ENCODE results near the gene LAMC2. TPM values are rescaled to one million over a fixed set of nuclear protein-coding genes. Genes with fewer than 3 reads are reported as not detected.

Gene LAMC2
- total RNA-seq, 1 donor from 2014 or later, result 1.2 TPM

DNA sequence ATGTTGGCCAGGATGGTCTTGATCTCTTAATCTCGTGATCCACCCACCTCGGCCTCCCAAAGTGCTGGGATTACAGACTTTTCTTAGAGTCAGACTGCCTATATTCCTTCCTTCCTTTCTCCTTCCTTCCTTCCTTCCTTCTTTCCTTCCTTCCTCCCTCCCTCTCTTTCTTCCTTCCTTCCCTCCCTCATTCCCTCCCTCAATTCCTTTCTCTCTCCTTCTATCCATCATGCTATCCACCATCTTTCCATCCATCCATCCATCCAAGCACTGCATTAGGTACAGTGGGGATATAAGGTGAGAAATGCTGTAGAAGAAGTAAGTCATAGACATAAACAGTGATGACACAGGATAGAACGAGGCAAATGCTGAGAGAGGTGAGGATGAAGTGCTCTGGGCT is 13.2 kb downstream of the LAMC2 start:
- H3K9me3 ChIP-seq (replicated peaks), result no peaks in the 10 kb centered on the region
- H3K27me3 ChIP-seq (ENCODE audit: low read depth), result no peaks in the 10 kb centered on the region
- no peak overlapping the region for H3K27ac ChIP-seq (replicated peaks)
- no peak for DNase-seq
- H3K4me1 ChIP-seq, result peaks cover 7% of the 10 kb centered on the region
- no peaks in the 10 kb centered on the region for H3K36me3 ChIP-seq
- TF ChIP-seq, protein P1, sequence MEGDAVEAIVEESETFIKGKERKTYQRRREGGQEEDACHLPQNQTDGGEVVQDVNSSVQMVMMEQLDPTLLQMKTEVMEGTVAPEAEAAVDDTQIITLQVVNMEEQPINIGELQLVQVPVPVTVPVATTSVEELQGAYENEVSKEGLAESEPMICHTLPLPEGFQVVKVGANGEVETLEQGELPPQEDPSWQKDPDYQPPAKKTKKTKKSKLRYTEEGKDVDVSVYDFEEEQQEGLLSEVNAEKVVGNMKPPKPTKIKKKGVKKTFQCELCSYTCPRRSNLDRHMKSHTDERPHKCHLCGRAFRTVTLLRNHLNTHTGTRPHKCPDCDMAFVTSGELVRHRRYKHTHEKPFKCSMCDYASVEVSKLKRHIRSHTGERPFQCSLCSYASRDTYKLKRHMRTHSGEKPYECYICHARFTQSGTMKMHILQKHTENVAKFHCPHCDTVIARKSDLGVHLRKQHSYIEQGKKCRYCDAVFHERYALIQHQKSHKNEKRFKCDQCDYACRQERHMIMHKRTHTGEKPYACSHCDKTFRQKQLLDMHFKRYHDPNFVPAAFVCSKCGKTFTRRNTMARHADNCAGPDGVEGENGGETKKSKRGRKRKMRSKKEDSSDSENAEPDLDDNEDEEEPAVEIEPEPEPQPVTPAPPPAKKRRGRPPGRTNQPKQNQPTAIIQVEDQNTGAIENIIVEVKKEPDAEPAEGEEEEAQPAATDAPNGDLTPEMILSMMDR (IDR thresholded peaks at IDR 0.05; ENCODE audit: borderline replicate concordance), result no peak
- H3K4me3 ChIP-seq, result no peak overlapping the region
- intact Hi-C loops (cut with micrococcal nuclease), result no loop called here

DNA sequence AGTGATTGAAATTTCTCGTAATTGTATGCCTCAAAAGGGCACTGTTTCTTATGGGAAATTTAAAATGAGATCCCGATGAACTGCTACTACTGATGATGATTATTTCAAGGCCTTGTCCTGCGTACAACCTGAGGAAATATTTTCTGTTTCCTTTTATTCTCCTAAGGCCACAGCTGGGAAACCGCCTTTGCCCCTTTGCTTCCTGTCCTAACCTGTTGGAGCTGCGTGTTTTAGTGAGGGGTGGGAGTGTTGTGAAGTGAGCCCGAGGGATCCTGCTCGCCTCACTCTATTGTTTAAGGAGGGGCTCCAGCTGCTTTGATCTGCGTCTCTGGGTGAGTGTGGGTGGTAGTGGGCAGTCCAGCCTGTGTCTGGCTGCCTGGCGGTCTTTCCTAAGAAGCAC is 14.4 kb downstream of the LAMC2 start:
- H3K27me3 ChIP-seq (ENCODE audit: low read depth), result no peaks in the 10 kb centered on the region
- intact Hi-C loops (cut with micrococcal nuclease), result no loop called here

DNA sequence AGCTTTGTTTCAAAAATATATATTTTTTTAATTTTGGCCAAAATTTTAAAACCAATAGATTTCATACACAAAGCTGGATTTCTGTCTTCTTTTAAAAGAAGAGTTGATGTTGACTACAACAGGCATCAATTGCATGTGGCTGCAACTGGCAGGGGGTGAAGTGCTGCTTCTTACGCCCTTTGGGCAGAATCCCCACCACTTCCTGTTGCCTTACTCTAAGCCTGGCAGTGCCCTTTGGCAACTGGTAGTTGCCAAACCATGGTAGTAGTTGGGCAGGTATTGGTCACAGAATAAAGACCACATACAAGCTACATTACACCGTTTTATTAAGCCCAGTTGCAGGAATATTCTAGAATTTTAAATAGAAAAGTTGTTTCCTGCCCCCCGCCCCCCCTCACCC is 17.0 kb downstream of the LAMC2 start:
- intact Hi-C loops (cut with micrococcal nuclease), result no loop called here
- Histone ChIP-seq H3K36me3 (no peaks in the 10 kb centered on the region), H3K27ac (replicated peaks) (no peak overlapping the region), H3K4me3 (no peak overlapping the region), H3K27me3 (ENCODE audit: low read depth) (no peaks in the 10 kb centered on the region), H3K9me3 (replicated peaks) (no peaks in the 10 kb centered on the region), H3K4me1 (no peaks in the 10 kb centered on the region)
- TF ChIP-seq, protein P1 (IDR thresholded peaks at IDR 0.05; ENCODE audit: borderline replicate concordance), result no peak
- DNase-seq, result no peak

More for the DNA sequence above, 14.4 kb downstream of the LAMC2 start:
- no peak overlapping the region for H3K4me3 ChIP-seq
- H3K4me1 ChIP-seq, result peaks cover under 1% of the 10 kb centered on the region
- DNase-seq, result no peak
- H3K36me3 ChIP-seq, result no peaks in the 10 kb centered on the region
- no peak overlapping the region for H3K27ac ChIP-seq (replicated peaks)
- no peaks in the 10 kb centered on the region for H3K9me3 ChIP-seq (replicated peaks)
- TF ChIP-seq, protein P1 (IDR thresholded peaks at IDR 0.05; ENCODE audit: borderline replicate concordance), result no peak

DNA sequence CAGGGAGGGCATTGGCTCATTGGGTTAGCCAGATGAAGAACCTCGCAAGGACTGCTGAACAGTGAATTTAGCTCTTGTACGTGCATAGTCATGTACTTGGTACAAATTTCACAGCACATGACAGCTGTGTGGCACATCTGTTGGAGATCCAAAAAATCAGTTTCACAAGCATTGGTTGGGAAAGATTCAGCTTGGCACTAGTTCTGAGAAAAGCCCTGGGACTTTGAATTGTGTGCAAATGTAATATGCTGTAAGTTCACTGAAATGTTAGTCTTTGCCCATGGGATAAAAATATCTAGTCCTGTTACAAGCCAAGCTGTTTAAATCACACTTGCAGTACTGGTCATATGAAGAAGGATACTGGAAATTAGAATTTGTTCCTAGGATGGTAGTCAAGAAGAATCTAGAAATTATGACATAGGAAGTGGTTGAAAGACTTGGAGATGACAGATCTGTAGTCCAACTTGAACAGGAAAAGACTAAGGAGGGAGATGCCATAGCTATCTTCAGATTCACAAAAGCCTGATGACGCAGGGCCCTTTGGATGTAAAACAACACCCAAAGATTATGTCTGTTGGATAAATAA is 19.2 kb downstream of the LAMC2 start:
- no peaks in the 10 kb centered on the region for H3K36me3 ChIP-seq
- TF ChIP-seq, protein P1 (IDR thresholded peaks at IDR 0.05; ENCODE audit: borderline replicate concordance), result no peak
- no peaks in the 10 kb centered on the region for H3K4me1 ChIP-seq
- intact Hi-C loops (cut with micrococcal nuclease), result no loop called here
- DNase-seq, result no peak
- H3K4me3 ChIP-seq, result no peak overlapping the region
- H3K27ac ChIP-seq (replicated peaks), result peak overlapping the region; percentile 25
- no peaks in the 10 kb centered on the region for H3K27me3 ChIP-seq (ENCODE audit: low read depth)
- H3K9me3 ChIP-seq (replicated peaks), result no peaks in the 10 kb centered on the region

DNA sequence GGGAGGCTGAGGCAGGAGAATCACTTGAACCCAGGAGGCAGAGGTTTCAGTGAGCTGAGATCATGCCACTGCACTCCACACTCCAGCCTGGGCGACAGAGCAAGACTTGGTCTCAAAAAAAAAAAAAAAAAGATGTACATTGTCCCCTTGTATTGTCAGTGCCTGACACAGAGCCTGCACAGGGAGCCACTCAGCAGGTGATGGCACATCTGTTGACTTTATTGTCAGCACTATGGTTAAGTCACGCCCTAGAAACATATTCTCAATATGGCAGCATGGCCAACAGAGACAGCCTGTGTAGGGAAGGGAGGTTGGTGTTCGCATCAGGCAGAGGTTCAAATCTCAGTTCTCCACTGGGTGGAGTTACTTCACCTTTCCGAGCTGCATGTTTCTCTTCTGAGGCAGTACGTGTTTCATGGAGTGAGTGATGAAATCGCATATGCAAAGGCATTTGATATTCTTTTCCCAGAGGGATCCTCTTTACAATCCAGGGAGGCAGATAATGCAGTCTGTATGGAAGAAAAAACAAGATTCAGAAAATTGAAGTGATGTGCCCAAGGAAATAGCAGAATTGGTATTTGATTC is 20.6 kb downstream of the LAMC2 start:
- intact Hi-C loops (cut with micrococcal nuclease), result no loop called here
- no peaks in the 10 kb centered on the region for H3K27me3 ChIP-seq (ENCODE audit: low read depth)

More for the DNA sequence above, 20.6 kb downstream of the LAMC2 start:
- no peak overlapping the region for H3K4me3 ChIP-seq
- H3K9me3 ChIP-seq (replicated peaks), result no peaks in the 10 kb centered on the region
- no peak overlapping the region for H3K27ac ChIP-seq (replicated peaks)
- H3K4me1 ChIP-seq, result no peaks in the 10 kb centered on the region
- no peaks in the 10 kb centered on the region for H3K36me3 ChIP-seq
- DNase-seq, result no peak
- TF ChIP-seq, protein P1 (IDR thresholded peaks at IDR 0.05; ENCODE audit: borderline replicate concordance), result no peak
